GM12891 (cell line): ENCODE measurements around the gene RNF220.

Experiments used
- POLR2A ChIP-seq: IDR thresholded peaks from 2 replicates; pipeline ENCODE4 v1.6.1; 2011; ENCODE audit warnings: low read depth, low read length, control low read depth
- POLR2AphosphoS5 ChIP-seq: IDR thresholded peaks from 2 replicates; pipeline ENCODE4 v1.6.1; 2011; ENCODE audit warnings: low read depth, low read length, control low read depth
- TAF1 ChIP-seq: IDR thresholded peaks from 2 replicates; pipeline ENCODE4 v1.6.1; 2011; ENCODE audit warnings: low read depth, low read length, control low read depth

GRCh38 chr1:44508397-44508745 is 103.3 kb downstream of the RNF220 start:
- TF ChIP-seq POLR2A, result no peak
- TF ChIP-seq POLR2AphosphoS5, result no peak
- no peak for TF ChIP-seq TAF1
